ENCODE results near the gene RAB28. TPM values are rescaled to one million over a fixed set of nuclear protein-coding genes. Genes with fewer than 3 reads are reported as not detected.
"Not testable (repeated sequence)": the region's sequence is repeated elsewhere in the genome, so short reads cannot be mapped to it uniquely, and the experiment has no call there.

Gene RAB28
- total RNA-seq, 1 donor from 2014 or later, result 26.9 TPM

DNA sequence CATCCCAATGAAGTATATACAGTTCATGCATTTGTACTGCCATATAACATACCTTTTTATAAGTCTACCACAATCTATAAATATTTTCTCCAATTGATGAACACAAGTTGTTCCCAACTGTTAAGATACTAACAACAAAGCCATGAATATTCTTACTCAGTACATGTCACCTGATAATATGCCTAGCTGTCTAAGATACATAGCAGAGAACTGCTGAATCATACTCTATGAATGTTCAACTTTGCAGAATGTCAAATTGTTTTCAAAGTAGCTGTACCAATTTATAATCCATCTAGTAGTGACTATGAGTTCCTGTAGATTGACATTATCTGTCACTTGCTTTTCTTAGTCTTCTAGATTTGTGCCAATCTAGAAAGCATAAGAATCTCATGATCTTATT is 84.9 kb downstream of the RAB28 start:
- no peak for DNase-seq (ENCODE audit: low spot score, unreplicated experiment)
- H3K4me3 Mint-ChIP-seq (ENCODE audit: low read depth), result no peak overlapping the region
- TF ChIP-seq, protein P1, sequence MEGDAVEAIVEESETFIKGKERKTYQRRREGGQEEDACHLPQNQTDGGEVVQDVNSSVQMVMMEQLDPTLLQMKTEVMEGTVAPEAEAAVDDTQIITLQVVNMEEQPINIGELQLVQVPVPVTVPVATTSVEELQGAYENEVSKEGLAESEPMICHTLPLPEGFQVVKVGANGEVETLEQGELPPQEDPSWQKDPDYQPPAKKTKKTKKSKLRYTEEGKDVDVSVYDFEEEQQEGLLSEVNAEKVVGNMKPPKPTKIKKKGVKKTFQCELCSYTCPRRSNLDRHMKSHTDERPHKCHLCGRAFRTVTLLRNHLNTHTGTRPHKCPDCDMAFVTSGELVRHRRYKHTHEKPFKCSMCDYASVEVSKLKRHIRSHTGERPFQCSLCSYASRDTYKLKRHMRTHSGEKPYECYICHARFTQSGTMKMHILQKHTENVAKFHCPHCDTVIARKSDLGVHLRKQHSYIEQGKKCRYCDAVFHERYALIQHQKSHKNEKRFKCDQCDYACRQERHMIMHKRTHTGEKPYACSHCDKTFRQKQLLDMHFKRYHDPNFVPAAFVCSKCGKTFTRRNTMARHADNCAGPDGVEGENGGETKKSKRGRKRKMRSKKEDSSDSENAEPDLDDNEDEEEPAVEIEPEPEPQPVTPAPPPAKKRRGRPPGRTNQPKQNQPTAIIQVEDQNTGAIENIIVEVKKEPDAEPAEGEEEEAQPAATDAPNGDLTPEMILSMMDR (IDR thresholded peaks at IDR 0.05; ENCODE audit: unreplicated experiment), result no peak
- no peaks in the 10 kb centered on the region for H3K9me3 Mint-ChIP-seq (ENCODE audit: low read depth)
- no peaks in the 10 kb centered on the region for H3K27me3 Mint-ChIP-seq
- no peak overlapping the region for H3K27ac Mint-ChIP-seq
- H3K4me1 Mint-ChIP-seq (ENCODE audit: low read depth), result peaks cover 13% of the 10 kb centered on the region
- no peaks in the 10 kb centered on the region for H3K36me3 Mint-ChIP-seq (ENCODE audit: insufficient read depth)

DNA sequence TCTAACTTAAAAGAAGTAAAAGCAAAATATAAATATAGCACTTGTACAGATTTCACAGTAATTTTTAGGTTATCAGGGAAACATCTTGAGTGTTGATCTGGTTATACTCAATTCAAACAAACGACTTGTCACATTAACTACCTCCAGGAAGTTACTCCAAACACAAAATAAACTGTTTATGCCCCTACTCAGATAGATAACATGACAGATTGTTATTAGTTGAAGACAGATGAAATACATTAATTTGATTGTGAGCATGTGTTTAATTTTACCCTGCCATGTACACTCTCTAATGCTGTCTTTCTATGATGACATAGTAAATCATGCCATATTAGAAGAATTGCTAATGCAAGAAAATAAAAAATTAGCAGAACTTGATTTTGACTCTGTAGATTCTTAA is 88.0 kb downstream of the RAB28 start:
- Mint-ChIP-seq H3K27ac (no peak overlapping the region), H3K27me3 (no peaks in the 10 kb centered on the region), H3K4me1 (ENCODE audit: low read depth) (peaks cover 11% of the 10 kb centered on the region), H3K36me3 (ENCODE audit: insufficient read depth) (peaks cover 5% of the 10 kb centered on the region), H3K9me3 (ENCODE audit: low read depth) (peaks cover 5% of the 10 kb centered on the region), H3K4me3 (ENCODE audit: low read depth) (no peak overlapping the region)
- TF ChIP-seq, protein P1 (IDR thresholded peaks at IDR 0.05; ENCODE audit: unreplicated experiment), result no peak
- DNase-seq (ENCODE audit: low spot score, unreplicated experiment), result no peak

DNA sequence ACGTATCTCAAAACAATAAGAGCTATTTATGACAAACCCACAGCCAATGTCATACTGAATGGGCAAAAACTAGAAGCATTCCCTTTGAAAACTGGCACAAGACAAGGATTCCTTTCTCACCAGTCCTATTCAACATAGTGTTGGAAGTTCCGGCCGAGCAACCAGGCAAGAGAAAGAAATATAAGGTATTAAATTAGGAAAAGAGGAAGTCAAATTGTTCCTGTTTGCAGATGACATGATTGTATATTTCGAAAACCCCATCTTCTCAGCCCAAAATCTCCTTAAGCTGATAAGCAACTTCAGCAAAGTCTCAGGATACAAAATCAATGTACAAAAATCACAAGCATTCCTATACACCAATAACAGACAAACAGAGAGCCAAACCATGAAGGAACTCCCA is 94.2 kb downstream of the RAB28 start:
- peaks cover 21% of the 10 kb centered on the region for H3K36me3 Mint-ChIP-seq (ENCODE audit: insufficient read depth)
- H3K27ac Mint-ChIP-seq; DNase-seq (ENCODE audit: low spot score, unreplicated experiment); H3K4me1 Mint-ChIP-seq (ENCODE audit: low read depth); H3K27me3 Mint-ChIP-seq; H3K4me3 Mint-ChIP-seq (ENCODE audit: low read depth): not testable (repeated sequence)
- H3K9me3 Mint-ChIP-seq (ENCODE audit: low read depth), result peaks cover 23% of the 10 kb centered on the region

DNA sequence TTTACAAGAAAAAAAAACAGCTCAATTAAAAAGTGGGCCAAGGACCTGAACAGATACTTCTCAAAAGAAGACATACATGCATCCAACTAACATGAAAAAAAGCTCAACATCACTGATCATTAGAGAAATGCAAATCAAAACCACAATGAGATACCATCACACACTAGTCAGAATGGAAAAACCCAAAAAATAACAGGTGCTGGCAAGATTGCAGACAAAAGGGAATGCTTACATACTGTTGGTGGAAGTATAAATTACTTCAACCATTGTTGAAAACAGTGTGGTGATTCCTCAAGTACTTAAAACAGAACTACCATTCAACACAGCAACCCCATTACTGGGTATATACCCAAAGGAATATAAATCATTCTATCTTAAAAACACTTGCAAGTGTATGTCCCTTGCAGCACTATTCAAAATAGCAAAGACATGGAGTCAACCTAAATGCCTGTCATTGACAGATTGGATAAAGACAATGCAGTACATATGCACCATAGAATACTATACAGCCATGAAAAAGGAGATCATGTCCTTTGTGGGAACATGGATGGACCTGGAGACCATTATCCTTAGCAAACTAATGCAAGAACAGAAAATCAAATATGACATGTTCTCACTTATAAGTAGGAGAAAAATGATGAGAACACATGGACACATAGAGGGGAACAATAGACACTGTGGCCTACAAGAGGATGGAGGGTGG is 97.6 kb downstream of the RAB28 start:
- peaks cover 3% of the 10 kb centered on the region for H3K4me1 Mint-ChIP-seq (ENCODE audit: low read depth)
- H3K27me3 Mint-ChIP-seq, result no peaks in the 10 kb centered on the region
- H3K36me3 Mint-ChIP-seq (ENCODE audit: insufficient read depth), result peaks cover 22% of the 10 kb centered on the region
- DNase-seq (ENCODE audit: low spot score, unreplicated experiment), result no peak
- H3K4me3 Mint-ChIP-seq (ENCODE audit: low read depth), result no peak overlapping the region
- peaks cover 24% of the 10 kb centered on the region for H3K9me3 Mint-ChIP-seq (ENCODE audit: low read depth)
- H3K27ac Mint-ChIP-seq, result no peak overlapping the region
- TF ChIP-seq, protein P1 (IDR thresholded peaks at IDR 0.05; ENCODE audit: unreplicated experiment), result no peak

DNA sequence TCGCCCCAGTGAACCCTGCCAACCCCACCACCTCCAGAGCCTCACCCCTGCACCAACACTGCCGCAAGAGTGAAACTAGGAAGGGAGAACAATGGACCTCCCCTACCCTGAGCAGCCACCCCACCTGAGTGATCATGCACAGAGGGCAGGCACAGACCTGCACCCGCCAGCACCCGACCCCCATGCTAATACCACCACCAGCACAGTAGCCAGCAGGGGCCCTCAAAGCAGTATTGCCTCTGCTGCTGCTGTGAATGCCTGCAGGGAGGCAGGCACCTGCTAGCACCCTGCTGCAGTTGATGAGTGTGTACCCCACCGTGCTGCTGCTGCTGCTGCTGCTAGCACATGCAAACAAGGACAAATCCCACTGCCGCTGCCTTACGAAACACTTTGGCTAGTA is 100.1 kb downstream of the RAB28 start:
- Mint-ChIP-seq H3K4me3 (ENCODE audit: low read depth) (no peak overlapping the region), H3K27ac (no peak overlapping the region), H3K4me1 (ENCODE audit: low read depth) (peaks cover 3% of the 10 kb centered on the region), H3K36me3 (ENCODE audit: insufficient read depth) (peaks cover 18% of the 10 kb centered on the region), H3K27me3 (no peaks in the 10 kb centered on the region), H3K9me3 (ENCODE audit: low read depth) (peaks cover 17% of the 10 kb centered on the region)
- DNase-seq (ENCODE audit: low spot score, unreplicated experiment), result no peak
- TF ChIP-seq, protein P1 (IDR thresholded peaks at IDR 0.05; ENCODE audit: unreplicated experiment), result no peak
